ENCODE results near the gene TEAD3. TPM values are rescaled to one million over a fixed set of nuclear protein-coding genes. Genes with fewer than 3 reads are reported as not detected.

TEAD3 gene
- total RNA-seq, 2 experiments from 2014 or later = not detected

GRCh38 chr6:35468980-35469750, 27.7 kb downstream of the TEAD3 start:
- H3K4me3 ChIP-seq (ENCODE audit: low read depth, low read length, poor library complexity, severe bottlenecking) = peak overlapping the region; percentile 91
- H3K36me3 ChIP-seq (ENCODE audit: insufficient read depth, low read length) = peaks cover 86% of the 10 kb centered on the region
- peaks cover 25% of the 10 kb centered on the region for H4K20me1 ChIP-seq (ENCODE audit: insufficient read depth, low read length)

GRCh38 chr6:35468181-35468979, 28.5 kb downstream of the TEAD3 start, which contains the start of gene RPL10A:
Gene RPL10A (plus strand): TSS chr6:35468401. CDS start chr6:35468435, 34 bp downstream.
- peak; percentile 95 for TF ChIP-seq CTCF (conservative IDR thresholded peaks at IDR 0.05; ENCODE audit: low read length)
- no peak for TF ChIP-seq EZH2phosphoT487 (IDR thresholded peaks at IDR 0.05; ENCODE audit: borderline replicate concordance, low read depth, low read length)
- no peaks in the 10 kb centered on the region for H3K9me2 ChIP-seq (ENCODE audit: insufficient read depth, low read length)
- H3K27ac ChIP-seq (ENCODE audit: low read depth, low read length, poor library complexity, severe bottlenecking) = peak within 1 kb of the TSS; percentile 83
- H2AFZ ChIP-seq (ENCODE audit: low read length) = peak within 1 kb of the TSS; percentile 84
- peaks cover 89% of the 10 kb centered on the region for H3K36me3 ChIP-seq (ENCODE audit: insufficient read depth, low read length)
- peaks cover 38% of the 10 kb centered on the region for H3K4me1 ChIP-seq (ENCODE audit: insufficient read depth, low read length, poor library complexity, severe bottlenecking)
- H3K4me3 ChIP-seq (ENCODE audit: low read depth, low read length, poor library complexity, severe bottlenecking) = peak within 1 kb of the TSS; percentile 91
- H3K9me3 ChIP-seq (ENCODE audit: low read length) = no peaks in the 10 kb centered on the region
- peak; percentile 98 for DNase-seq (ENCODE audit: low spot score)
- H3K4me2 ChIP-seq (ENCODE audit: low read length) = peak within 1 kb of the TSS; percentile 99
- intact Hi-C loops (cut with micrococcal nuclease; ENCODE audit: unreplicated experiment) = loop anchor here (1.0 kb wide), 2 partner anchors 126 to 171 kb away; partner anchors contain the start of genes DEF6 and PPARD
- ChIA-PET POLR2A (interaction anchor here (0.5 to 2.1 kb wide), 6 partner anchors 12 to 488 kb away, joined by 3 to 11 read pairs (median 4); partner anchors contain the start of gene FANCE), CTCF (ENCODE audit: unreplicated experiment) (interaction anchor here (0.7 kb wide), 1 partner anchor 14 kb away, joined by 3 read pairs; no protein-coding TSS in a partner anchor)
- BruUV-seq (replicated peaks) = TSS peak; percentile 74
- peaks cover 32% of the 10 kb centered on the region for H3K79me2 ChIP-seq (ENCODE audit: insufficient read depth, low read depth, low read length)
- peaks cover 25% of the 10 kb centered on the region for H4K20me1 ChIP-seq (ENCODE audit: insufficient read depth, low read length)

More at GRCh38 chr6:35468980-35469750, 27.7 kb downstream of the TEAD3 start:
- Histone ChIP-seq H3K4me2 (ENCODE audit: low read length) (peak overlapping the region; percentile 99), H3K79me2 (ENCODE audit: insufficient read depth, low read depth, low read length) (peaks cover 32% of the 10 kb centered on the region), H3K27ac (ENCODE audit: low read depth, low read length, poor library complexity, severe bottlenecking) (peak overlapping the region; percentile 83), H3K9me2 (ENCODE audit: insufficient read depth, low read length) (no peaks in the 10 kb centered on the region), H2AFZ (ENCODE audit: low read length) (no peak overlapping the region), H3K4me1 (ENCODE audit: insufficient read depth, low read length, poor library complexity, severe bottlenecking) (peaks cover 38% of the 10 kb centered on the region), H3K9me3 (ENCODE audit: low read length) (no peaks in the 10 kb centered on the region)
- POLR2A ChIA-PET = interaction anchor here (0.5 to 2.1 kb wide), 4 partner anchors 11 to 242 kb away, joined by 3 to 11 read pairs (median 4); partner anchors contain the start of gene FANCE
- intact Hi-C loops (cut with micrococcal nuclease; ENCODE audit: unreplicated experiment) = loop anchor here (1.0 kb wide), 2 partner anchors 127 to 172 kb away; partner anchors contain the start of genes DEF6 and PPARD
- TF ChIP-seq CTCF (conservative IDR thresholded peaks at IDR 0.05; ENCODE audit: low read length) (no peak), EZH2phosphoT487 (IDR thresholded peaks at IDR 0.05; ENCODE audit: borderline replicate concordance, low read depth, low read length) (no peak)
- CTCF ChIA-PET (ENCODE audit: unreplicated experiment) = interaction anchor here (0.6 kb wide), 1 partner anchor 451 kb away, joined by 3 read pairs; no protein-coding TSS in a partner anchor
- peak; percentile 28 for DNase-seq (ENCODE audit: low spot score)
- no TSS peak for BruUV-seq (replicated peaks)
